HG03039 (cell line): Measurements from ENCODE around the gene SERTAD4.
"Not testable (repeated sequence)": the region's sequence is repeated elsewhere in the genome, so short reads cannot be mapped to it uniquely, and the experiment has no call there.

ENCODE experiments used
- ATAC-seq: cut with Tn5 transposase; IDR thresholded peaks from one replicate; pipeline ENCODE4 v1.9.1; 2021; ENCODE audit warnings: mild to moderate bottlenecking, moderate library complexity; ENCODE audit not compliant: unreplicated experiment

SERTAD4 gene

GRCh38 chr1:210232511-210233215 lies at the start of gene SERTAD4:
TSS of gene SERTAD4 (plus strand) at chr1:210232796. CDS start at chr1:210237961, 5,165 bp downstream.
- ATAC-seq = no peak

DNA sequence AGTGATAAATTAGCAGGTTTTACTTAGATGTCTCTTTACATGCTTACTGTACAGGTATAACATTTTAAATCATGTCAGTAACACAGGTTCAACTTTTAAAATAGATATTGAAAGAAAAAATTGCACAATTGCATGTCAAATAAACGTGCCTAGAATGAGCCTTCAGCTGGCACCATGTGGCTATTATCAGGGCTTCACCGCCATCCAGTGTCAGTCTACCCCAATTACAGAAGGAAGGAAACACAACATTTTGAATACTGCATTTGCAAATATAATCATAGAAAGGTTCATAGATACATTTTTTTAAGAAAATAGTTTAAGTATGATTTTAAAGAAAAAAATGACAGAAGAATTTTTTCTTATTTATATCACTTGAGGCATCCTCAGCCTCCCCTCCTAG lies 47.5 kb upstream of the SERTAD4 start:
- no peak for ATAC-seq

DNA sequence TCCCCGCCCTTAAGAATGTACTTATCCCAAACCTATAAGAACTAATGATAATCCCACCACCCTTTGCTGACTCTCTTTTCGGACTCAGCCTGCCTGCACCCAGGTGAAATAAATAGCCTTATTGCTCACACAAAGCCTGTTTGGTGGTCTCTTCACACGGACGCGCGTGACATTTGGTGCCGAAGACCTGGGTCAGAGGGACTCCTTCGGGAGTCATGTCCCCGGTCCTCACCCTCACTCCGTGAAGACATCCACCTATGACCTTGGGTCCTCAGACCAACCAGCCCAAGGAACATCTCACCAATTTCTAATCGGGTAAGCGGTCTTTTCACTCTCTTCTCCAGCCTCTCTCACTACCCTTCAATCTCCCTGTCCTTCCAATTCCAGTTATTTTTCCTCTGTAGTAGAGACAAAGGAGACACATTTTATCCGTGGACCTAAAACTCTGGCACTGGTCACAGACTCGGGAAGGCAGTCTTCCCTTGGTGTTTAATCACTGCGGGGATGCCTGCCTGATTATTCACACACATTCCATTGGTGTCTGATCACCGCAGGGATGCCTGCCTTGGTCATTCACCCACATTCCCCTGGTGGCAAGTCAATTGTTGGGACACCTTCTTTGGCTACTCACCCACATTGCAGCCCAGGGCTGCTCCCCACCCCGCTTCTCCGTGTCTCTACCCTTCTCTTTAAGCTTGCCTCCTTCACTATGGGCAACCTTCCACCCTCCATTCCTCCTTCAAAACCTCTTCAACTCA lies 44.6 kb upstream of the SERTAD4 start:
- ATAC-seq = not testable (repeated sequence)

- ATAC-seq = no peak
These were observed 43.2 kb upstream of the SERTAD4 start for GRCh38 chr1:210189426-210189825.

- ATAC-seq = no peak
These were observed 36.9 kb upstream of the SERTAD4 start for GRCh38 chr1:210195635-210196160.

DNA sequence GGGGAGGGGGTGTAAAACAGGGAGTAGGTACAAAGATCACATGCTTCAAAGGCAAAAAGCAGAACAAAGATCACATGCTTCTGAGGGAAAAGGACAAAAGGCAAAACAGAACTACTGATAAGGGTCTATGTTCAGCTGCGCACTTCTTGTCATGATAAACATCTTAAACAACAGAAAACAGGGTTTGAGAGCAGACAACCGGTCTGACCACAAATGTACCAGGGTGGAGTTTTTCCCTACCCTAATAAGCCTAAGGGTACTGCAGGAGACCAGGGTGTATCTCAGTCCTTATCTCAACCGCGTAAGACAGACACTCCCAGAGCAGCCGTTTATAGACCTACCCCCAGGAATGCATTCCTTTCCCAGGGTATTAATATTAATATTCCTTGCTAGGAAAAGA lies 36.3 kb upstream of the SERTAD4 start:
- ATAC-seq = not testable (repeated sequence)

GRCh38 chr1:210198840-210199239 lies 33.8 kb upstream of the SERTAD4 start:
- ATAC-seq = no peak

DNA sequence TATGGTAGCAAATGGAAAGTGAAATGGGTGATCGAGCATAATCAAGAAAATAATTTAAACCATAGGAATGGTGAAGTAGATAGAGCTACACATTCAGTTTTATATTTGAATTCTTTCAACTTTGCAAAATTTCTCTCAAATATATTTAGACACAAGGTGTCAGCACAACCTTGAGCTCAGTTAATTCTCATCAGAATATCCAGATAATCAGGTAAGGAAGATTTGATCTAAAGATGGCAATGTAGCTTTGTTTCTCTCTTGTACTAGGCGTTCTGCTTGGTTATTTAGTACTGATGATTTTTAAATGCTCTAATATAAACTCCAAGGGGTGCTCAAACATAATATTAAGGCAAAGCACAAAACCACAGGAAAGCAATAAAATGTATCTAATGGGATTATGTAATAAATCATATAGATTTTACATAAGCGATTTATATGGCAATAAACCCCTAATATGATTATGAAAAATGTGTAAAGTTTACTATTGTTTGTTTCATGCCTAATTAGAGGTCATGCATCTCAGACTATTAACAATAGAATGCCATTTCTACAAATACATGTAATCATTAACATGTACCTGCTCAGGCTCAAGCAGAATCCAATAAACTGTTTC lies 32.4 kb upstream of the SERTAD4 start:
- ATAC-seq = no peak

DNA sequence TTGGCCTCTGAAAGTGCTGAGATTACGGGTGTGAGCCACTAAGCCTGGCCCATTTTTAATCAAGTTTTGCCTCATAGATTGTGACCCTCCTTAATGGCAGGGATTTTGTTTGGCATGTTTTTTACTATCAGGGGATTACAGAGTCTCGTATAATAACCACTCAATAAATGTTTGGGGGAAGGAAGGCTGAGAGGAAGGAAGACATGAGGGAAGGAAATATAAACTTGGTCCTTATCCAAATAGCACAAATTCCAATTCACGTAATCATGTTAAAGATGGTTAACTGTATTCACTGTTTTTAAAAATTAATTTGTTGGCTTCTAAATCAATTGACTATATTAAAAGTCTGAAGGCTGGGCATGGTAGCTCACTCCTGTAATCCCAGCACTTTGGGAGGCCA lies 30.9 kb upstream of the SERTAD4 start:
- no peak for ATAC-seq

GRCh38 chr1:210207597-210208450 lies 24.8 kb upstream of the SERTAD4 start:
- no peak for ATAC-seq

GRCh38 chr1:210213335-210213734 lies 19.3 kb upstream of the SERTAD4 start:
- ATAC-seq = no peak

DNA sequence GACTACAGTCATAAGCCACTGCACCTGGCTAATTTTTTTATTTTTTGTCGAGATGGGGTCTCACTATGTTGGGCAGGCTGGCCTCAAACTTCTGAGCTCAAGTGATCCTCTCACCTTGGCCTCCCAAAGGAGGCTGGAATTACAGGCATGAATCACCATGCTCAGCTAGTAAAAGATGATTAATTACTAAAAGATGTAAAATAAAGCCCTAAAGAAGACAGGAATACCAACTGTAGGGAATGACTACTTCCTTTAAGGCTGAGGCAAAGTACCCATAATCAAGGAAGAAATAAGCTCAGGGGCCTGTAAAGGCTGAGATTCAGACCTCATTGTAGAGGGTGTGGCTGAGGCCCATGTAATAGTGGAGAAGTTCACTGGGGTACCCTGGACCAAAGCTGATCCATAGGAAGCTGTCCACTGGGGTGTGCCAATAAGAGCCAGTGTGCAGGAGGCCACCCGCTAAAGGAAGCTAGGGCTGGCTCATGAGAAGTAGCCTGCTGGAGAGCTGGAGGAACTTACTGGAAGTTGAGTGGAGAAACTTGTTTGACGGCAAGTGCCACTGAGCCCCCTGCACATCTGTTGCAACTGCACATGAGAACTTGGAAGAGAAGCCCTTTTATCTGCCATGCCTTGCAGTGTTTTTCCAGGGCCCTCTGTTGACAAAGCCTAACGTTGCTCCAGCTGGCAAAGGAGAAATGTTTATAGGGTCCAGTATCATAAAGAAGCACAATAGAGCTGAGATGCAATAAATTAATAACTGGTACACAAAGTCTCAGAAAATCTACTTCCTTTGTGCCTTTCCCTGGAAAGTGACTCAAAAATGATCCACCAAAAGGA lies 17.8 kb upstream of the SERTAD4 start:
- no peak for ATAC-seq

DNA sequence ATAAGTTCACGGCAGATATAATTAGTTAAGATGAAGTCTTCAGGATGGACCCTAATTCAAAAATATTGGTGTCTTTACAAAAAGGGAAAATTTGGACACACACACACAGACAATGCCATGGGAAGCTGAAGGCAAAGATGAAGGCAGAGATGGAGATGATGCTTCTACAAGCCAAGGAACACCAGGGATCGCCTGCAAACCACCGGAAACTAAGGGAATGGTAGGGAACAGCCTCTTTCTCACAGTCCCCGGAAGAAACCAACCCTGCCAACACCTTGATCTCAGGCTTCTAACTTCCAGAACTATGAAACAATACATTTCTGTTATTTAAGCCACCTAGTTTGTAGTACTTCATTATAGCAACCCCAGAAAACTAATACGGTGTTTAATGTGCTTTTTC lies 15.1 kb upstream of the SERTAD4 start:
- ATAC-seq = no peak

DNA sequence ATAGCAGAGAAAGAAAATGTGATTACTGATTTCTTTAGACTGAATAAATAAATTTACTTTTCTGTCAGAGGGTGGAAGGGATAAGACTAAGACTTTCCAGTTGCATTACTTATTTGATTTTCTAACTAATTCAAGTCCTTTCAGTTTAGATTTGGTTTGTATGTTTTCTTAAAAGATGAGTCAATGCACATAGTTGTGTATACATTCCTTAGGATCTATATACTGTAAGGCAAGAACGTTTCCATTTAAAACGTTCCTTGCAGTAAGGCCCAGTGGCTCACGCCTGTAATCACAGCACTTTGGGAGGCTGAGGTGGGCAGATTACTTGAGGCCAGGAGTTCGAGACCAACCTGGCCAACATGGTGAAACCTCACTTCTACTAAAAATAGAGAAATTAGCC lies 14.5 kb upstream of the SERTAD4 start:
- ATAC-seq = no peak

GRCh38 chr1:210222340-210223006 lies 10.1 kb upstream of the SERTAD4 start:
- ATAC-seq = no peak

DNA sequence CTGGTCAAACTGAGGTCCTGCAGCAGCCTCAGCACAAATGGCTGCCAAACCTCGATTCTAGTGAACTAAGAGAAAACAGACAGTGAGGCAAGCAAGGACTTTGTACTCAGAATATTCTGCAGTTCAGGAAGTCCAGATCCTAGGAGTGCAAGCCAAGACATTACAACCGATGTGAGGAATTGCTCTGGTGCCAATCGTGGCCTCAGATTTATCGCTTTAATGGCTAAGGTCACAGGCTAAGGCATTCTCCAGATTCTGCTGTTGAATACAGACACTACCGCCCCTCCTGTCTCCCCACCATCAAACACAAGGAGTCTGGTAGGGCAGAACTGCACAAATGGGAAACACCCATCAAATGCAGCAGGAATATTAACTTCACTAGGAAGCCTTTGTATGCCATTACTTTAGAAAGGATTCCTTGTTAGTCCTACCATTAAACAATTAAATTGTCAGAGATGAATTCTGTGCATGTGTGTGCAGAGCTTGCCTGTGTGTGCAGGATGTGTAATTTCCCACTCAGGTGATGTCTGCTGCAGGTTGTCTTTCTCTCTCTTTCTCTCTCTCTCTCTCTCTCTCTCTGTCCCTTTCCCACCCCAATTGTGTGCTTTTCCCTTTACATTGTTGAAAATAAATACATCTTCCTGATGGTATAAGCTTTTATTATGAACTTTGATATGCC lies 9.2 kb upstream of the SERTAD4 start:
- ATAC-seq = no peak

GRCh38 chr1:210228158-210228557 lies 4.4 kb upstream of the SERTAD4 start:
- no peak for ATAC-seq

DNA sequence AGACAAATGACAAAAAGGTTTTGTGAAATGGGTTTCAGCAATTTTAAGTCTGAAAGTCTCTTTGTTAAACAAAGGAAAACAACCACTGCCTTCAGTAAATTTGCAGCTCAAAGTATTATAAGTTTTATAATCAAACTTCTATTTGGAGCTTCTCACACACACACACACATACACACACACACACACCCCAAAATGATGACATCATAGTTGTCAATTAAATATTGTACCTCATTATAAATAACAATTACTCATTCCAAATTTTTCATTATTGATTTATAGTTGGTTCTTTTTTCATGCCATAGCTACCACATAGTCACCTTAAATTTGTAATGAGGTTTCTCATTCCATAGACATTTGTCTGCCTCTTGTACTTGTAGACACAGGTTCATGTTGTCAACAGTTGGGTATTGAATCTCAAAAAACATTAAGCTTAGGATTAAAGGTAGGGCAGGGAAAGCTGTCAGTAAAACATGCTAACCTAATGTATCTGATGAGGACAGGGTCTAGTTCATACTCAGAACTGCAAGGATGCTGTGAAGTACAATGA lies 2.4 kb upstream of the SERTAD4 start:
- ATAC-seq = no peak
